CD14-positive monocyte (primary cell): Measurements from ENCODE around the gene NRN1L. TPM values are rescaled to one million over a fixed set of nuclear protein-coding genes. Genes with fewer than 3 reads are reported as not detected.

Experiments used
- DNase-seq, 3 donors: peaks; one replicate each; pipeline ENCODE4 v3.0.0-alpha.2; 2011 to 2022
- H2AFZ ChIP-seq: 2 replicates; pipeline ENCODE4 v1.6.0; 2012; ENCODE audit warnings: mild to moderate bottlenecking, low read depth, low read length, inconsistent platforms; ENCODE audit not compliant: insufficient read depth, poor library complexity, severe bottlenecking
- H3K27ac ChIP-seq, 2 donors: 1 replicate in 1 of 2; 2 replicates in 1 of 2; pipeline ENCODE4 v1.5.1; 2012 to 2013; ENCODE audit warnings: low read length in 2 of 2, control low read depth in 1 of 2, inconsistent platforms in 1 of 2, low read depth in 1 of 2, mild to moderate bottlenecking in 1 of 2
- H3K27me3 ChIP-seq, 2 donors: one replicate each; pipeline versions ENCODE4 v1.6.0 to v1.6.1; 2011 to 2013; ENCODE audit warnings: low read length in 2 of 2; ENCODE audit not compliant: control insufficient read depth in 2 of 2, insufficient read depth in 2 of 2
- H3K36me3 ChIP-seq, 2 donors: replicated peaks in 1 of 2; 1 replicate in 1 of 2; 2 replicates in 1 of 2; pipeline versions ENCODE4 v1.5.1 to v1.6.1; 2012 to 2013; ENCODE audit warnings: low read length in 2 of 2, control low read depth in 1 of 2, inconsistent platforms in 1 of 2, mild to moderate bottlenecking in 1 of 2; ENCODE audit not compliant: insufficient read depth in 2 of 2, control insufficient read depth in 1 of 2
- H3K4me1 ChIP-seq, 2 donors: 1 replicate in 1 of 2; 2 replicates in 1 of 2; pipeline versions ENCODE4 v1.5.1 to v1.6.1; 2012 to 2013; ENCODE audit warnings: low read length in 2 of 2, control low read depth in 1 of 2, inconsistent platforms in 1 of 2, mild to moderate bottlenecking in 1 of 2, moderate library complexity in 1 of 2; ENCODE audit not compliant: insufficient read depth in 2 of 2, control insufficient read depth in 1 of 2
- H3K4me2 ChIP-seq: replicated peaks from 2 replicates; pipeline ENCODE3; 2012; ENCODE audit warnings: low read length, moderate library complexity, mild to moderate bottlenecking; ENCODE audit not compliant: poor library complexity, severe bottlenecking; ENCODE audit errors: extremely low read depth
- H3K4me3 ChIP-seq, 3 experiments: fragments of 200-600 bp in 1 of 3; sonication (generic) in 1 of 3; replicated peaks in 1 of 3; 1 replicate in 2 of 3; 2 replicates in 1 of 3; pipeline ENCODE4 v1.5.1; 2011 to 2013; ENCODE audit warnings: low read length in 3 of 3, mild to moderate bottlenecking in 3 of 3, control low read depth in 2 of 3, low read depth in 2 of 3, inconsistent platforms in 1 of 3, moderate library complexity in 1 of 3
- H3K79me2 ChIP-seq: 2 replicates; pipeline ENCODE4 v1.6.0; 2012; ENCODE audit warnings: mild to moderate bottlenecking, control low read depth, inconsistent platforms, low read length, moderate library complexity; ENCODE audit not compliant: insufficient read depth
- H3K9ac ChIP-seq: 2 replicates; pipeline ENCODE4 v1.6.0; 2017; ENCODE audit warnings: low read length, mild to moderate bottlenecking; ENCODE audit not compliant: insufficient read depth, poor library complexity, severe bottlenecking
- H3K9me3 ChIP-seq, 2 donors: replicated peaks in 1 of 2; 1 replicate in 1 of 2; 2 replicates in 1 of 2; pipeline versions ENCODE4 v1.5.1 to v1.6.1; 2012 to 2013; ENCODE audit warnings: low read length in 2 of 2, control low read depth in 1 of 2; ENCODE audit not compliant: control insufficient read depth in 1 of 2, insufficient read depth in 1 of 2
- H4K20me1 ChIP-seq: 2 replicates; pipeline ENCODE4 v1.6.0; 2012; ENCODE audit warnings: mild to moderate bottlenecking, low read length, control low read depth, moderate library complexity; ENCODE audit not compliant: insufficient read depth
- H3K27ac Mint-ChIP-seq, 7 donors: one replicate each; pipeline ENCODE4 v1.8.0; 2020; ENCODE audit warnings: mild to moderate bottlenecking in 7 of 7, mixed read lengths in 7 of 7, moderate library complexity in 6 of 7, inconsistent platforms in 2 of 7
- H3K27me3 Mint-ChIP-seq, 3 donors: one replicate each; pipeline ENCODE4 v1.8.0; 2021 to 2022; ENCODE audit warnings: low read depth in 3 of 3, mild to moderate bottlenecking in 3 of 3, mixed read lengths in 3 of 3, moderate library complexity in 3 of 3, inconsistent platforms in 1 of 3
- H3K36me3 Mint-ChIP-seq, 2 donors: one replicate each; pipeline ENCODE4 v1.8.0; 2020; ENCODE audit warnings: mixed read lengths in 2 of 2, inconsistent platforms in 1 of 2, mild to moderate bottlenecking in 1 of 2
- H3K4me1 Mint-ChIP-seq: one replicate; pipeline ENCODE4 v1.8.0; 2020; ENCODE audit warnings: mild to moderate bottlenecking, mixed read lengths
- H3K4me3 Mint-ChIP-seq, 2 donors: one replicate each; pipeline ENCODE4 v1.8.0; 2020; ENCODE audit warnings: mild to moderate bottlenecking in 2 of 2, mixed read lengths in 2 of 2, moderate library complexity in 1 of 2
- H3K9me3 Mint-ChIP-seq, 7 donors: one replicate each; pipeline ENCODE4 v1.8.0; 2020 to 2022; ENCODE audit warnings: mixed read lengths in 7 of 7, mild to moderate bottlenecking in 6 of 7, moderate library complexity in 6 of 7, inconsistent platforms in 2 of 7
- CTCF ChIP-seq: fragments of 200-600 bp; IDR thresholded peaks from one replicate; pipeline ENCODE4 v1.8.0; 2022; ENCODE audit warnings: antibody characterized with exemption, mild to moderate bottlenecking
- WGBS: methylation state at CpG from one replicate; pipeline ENCODE4 v1.1.5; 2013; ENCODE audit warnings: missing lambda C conversion rate; ENCODE audit not compliant: insufficient coverage; 5-methylcytosine and 5-hydroxymethylcytosine counted together
- intact Hi-C, 2 donors: fragments of 100-400 bp; cut with micrococcal nuclease; formaldehyde crosslinking; loops; one replicate each; pipeline versions ENCODE4 v1.15.0 to v1.15.1; 2023
- polyA plus RNA-seq, 3 donors: library from polyadenylated mRNA; depleted of rRNA in 1 of 3; unstranded in 2 of 3; stranded (reverse) in 1 of 3; fragments of 300-500 nt in 2 of 3; fragments of >200 nt in 1 of 3; fragmentation: Illumina TruSeq in 2 of 3; gene quantifications; 1 replicate in 2 of 3; 2 replicates in 1 of 3; pipeline ENCODE4 v1.2.3, GENCODE V29; 2012 to 2021

Gene NRN1L
- polyA plus RNA-seq, 3 donors: 0.50 to 3.6 TPM; not detected in 1

GRCh38 chr16:67872631-67873434, 11.9 kb upstream of the NRN1L start, which contains the start of gene EDC4:
TSS of gene EDC4 (plus strand) at chr16:67873052. CDS start at chr16:67873262, 210 bp downstream.
- peaks cover 31 to 34% of the 10 kb centered on the region in 2 donors for H3K4me1 ChIP-seq
- DNase-seq: peak; percentile 85 to 94 (median 90)
- H3K36me3 Mint-ChIP-seq: peaks cover 37 to 59% of the 10 kb centered on the region in 2 donors

More at GRCh38 chr16:67872631-67873434, 11.9 kb upstream of the NRN1L start, which contains the start of gene EDC4:
- peaks cover 39% of the 10 kb centered on the region for H4K20me1 ChIP-seq
- no peak for TF ChIP-seq CTCF
- H3K4me2 ChIP-seq: peak within 1 kb of the TSS; percentile 85
- H3K27me3 Mint-ChIP-seq: peaks cover 0 to 3% (median 0%) of the 10 kb centered on the region in 3 donors
- peak within 1 kb of the TSS; percentile 87 to 90 for H3K27ac ChIP-seq
- peaks cover 0 to 2% (median 0%) of the 10 kb centered on the region in 7 donors for H3K9me3 Mint-ChIP-seq
- H3K9me3 ChIP-seq: no peaks in the 10 kb centered on the region
- H3K27ac Mint-ChIP-seq: peak within 1 kb of the TSS; percentile 89 to 96 (median 92)
- 2% methylated on average over 71 of the region's 72 CpGs for WGBS
- peak within 1 kb of the TSS; percentile 89 to 94 for H3K4me3 Mint-ChIP-seq
- intact Hi-C loops: loop anchor here (2.0 to 10.0 kb wide), 4 partner anchors 26 to 62 kb away; partner anchors contain the start of genes CENPT (in 1 of the 2), CTRL (in 1 of the 2), NUTF2 (in 1 of the 2) and PSMB10 (in 1 of the 2)
- no peaks in the 10 kb centered on the region for H3K27me3 ChIP-seq
- peak within 1 kb of the TSS; percentile 98 for H2AFZ ChIP-seq
- H3K36me3 ChIP-seq: peaks cover 45 to 67% of the 10 kb centered on the region in 2 donors
- H3K4me3 ChIP-seq: peak within 1 kb of the TSS; percentile 92 to 99 (median 93)
- H3K9ac ChIP-seq: peak within 1 kb of the TSS; percentile 92
- H3K4me1 Mint-ChIP-seq: peaks cover 38% of the 10 kb centered on the region
- H3K79me2 ChIP-seq: peaks cover 39% of the 10 kb centered on the region
